Cardiac fibroblast (primary cell): ENCODE data around the gene NRP1.
"Not testable (repeated sequence)": the region's sequence is repeated elsewhere in the genome, so short reads cannot be mapped to it uniquely, and the experiment has no call there.

Experiments
- DNase-seq, 2 donors: peaks; one replicate each; pipeline versions ENCODE4 v3.0.0 to v3.0.0-alpha.2; 2010; ENCODE audit warnings: low read depth in 2 of 2
- H3K4me3 ChIP-seq, 2 donors: replicated peaks in 1 of 2; 1 replicate in 1 of 2; 2 replicates in 1 of 2; pipeline ENCODE4 v1.5.1; 2011; ENCODE audit warnings: low read depth in 2 of 2, low read length in 2 of 2, mild to moderate bottlenecking in 2 of 2, moderate library complexity in 1 of 2
- TF ChIP-seq, protein P1 (sequence below): IDR thresholded peaks from one replicate; pipeline ENCODE4 v1.5.1; 2011; ENCODE audit warnings: low read depth, mild to moderate bottlenecking, low read length, inconsistent platforms

NRP1 gene

DNA sequence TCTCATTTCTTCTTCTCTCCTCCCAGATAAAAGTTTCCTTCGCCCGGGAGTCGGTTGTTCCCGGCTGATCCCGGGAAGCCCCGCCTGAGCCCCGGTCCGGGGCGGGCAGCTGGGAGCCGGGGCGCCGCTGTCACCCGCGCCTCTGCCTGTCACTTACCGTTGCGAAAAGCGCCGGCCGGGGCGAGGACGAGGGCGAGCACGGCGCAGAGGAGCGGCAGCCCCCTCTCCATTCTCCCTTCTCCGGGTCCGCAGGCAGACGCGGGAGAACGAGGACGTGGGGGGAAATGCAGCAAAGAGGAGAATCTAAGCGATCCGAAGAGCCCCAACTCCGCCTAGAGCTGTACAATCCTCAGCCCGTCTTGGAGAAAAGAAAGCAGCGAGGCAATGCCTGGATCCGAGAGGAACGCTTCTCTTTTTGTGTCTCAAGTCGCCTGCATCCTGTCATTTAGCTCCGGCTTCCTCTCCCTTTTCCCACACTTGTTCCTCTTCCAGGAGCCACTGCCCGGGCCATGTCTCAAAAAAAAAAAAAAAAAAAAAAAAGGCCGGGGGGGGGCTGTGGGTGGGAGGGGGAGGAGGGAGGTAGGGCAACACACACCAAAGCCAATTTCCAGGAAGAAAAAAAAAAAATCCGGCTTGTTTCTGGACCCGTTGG, at the start of gene NRP1:
Gene NRP1, minus strand, starts transcription at position 515 of the 652 bp plus-strand sequence. Its CDS starts 285 bp downstream, at position 230.
- TF ChIP-seq, protein P1, sequence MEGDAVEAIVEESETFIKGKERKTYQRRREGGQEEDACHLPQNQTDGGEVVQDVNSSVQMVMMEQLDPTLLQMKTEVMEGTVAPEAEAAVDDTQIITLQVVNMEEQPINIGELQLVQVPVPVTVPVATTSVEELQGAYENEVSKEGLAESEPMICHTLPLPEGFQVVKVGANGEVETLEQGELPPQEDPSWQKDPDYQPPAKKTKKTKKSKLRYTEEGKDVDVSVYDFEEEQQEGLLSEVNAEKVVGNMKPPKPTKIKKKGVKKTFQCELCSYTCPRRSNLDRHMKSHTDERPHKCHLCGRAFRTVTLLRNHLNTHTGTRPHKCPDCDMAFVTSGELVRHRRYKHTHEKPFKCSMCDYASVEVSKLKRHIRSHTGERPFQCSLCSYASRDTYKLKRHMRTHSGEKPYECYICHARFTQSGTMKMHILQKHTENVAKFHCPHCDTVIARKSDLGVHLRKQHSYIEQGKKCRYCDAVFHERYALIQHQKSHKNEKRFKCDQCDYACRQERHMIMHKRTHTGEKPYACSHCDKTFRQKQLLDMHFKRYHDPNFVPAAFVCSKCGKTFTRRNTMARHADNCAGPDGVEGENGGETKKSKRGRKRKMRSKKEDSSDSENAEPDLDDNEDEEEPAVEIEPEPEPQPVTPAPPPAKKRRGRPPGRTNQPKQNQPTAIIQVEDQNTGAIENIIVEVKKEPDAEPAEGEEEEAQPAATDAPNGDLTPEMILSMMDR: no peak
- no peak for DNase-seq
- peak within 1 kb of the TSS; percentile 88 to 89 for H3K4me3 ChIP-seq

DNA sequence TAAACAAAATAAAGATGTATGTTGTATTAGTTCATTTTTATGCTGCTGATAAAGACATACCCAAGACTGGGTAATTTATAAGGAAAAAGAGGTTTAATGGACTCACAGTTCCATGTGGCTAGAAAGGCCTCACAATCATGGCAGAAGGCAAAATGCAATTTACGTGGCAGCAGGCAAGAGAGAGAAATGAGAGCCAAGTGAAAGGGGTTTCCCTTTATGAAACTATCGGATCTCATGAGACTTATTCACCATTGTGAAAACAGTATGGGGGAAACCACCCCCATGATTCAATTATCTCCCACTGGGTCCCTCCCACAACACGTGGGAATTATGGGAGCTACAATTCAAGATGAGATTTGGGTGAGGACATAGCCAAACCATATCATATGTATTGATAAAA, 49.7 kb upstream of the NRP1 start:
- DNase-seq, H3K4me3 ChIP-seq: not testable (repeated sequence)

DNA sequence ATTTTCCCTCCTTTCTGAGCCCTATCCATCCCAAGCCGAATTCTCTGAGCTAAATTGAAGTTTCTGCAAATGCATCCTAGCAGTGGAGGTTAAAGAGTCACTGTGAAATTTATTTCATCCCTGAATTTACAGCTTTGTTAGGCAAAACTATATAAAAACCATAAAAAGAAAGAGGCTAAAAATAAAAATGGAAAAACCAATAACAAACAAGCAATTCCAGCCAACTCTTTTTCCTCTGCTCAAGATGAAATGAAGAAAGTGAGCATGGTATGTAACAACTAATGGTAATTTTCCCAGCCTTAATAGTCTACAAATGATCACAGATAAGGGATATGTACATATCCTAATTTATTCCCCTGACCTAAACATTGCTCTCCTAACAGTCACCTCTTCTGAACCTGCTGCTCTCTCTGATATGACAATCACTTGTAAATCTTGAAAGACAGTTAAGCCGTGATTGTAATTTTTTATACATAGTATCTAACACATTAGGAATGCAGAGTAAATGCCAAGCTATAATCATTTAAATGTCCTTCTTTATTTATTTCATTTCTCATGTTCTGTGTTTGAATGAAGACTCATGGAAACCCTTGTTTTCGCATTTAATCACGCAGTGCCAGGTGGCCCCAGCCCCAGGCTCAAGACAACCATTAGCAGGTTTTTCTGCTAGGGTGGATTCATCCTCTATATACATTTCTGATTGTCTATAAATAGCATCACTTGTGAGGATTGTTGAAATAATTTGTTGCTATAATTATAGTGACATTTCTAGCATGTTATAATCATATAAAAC, 48.6 kb upstream of the NRP1 start:
- H3K4me3 ChIP-seq: no peak overlapping the region
- DNase-seq: no peak
- TF ChIP-seq, protein P1: no peak

DNA sequence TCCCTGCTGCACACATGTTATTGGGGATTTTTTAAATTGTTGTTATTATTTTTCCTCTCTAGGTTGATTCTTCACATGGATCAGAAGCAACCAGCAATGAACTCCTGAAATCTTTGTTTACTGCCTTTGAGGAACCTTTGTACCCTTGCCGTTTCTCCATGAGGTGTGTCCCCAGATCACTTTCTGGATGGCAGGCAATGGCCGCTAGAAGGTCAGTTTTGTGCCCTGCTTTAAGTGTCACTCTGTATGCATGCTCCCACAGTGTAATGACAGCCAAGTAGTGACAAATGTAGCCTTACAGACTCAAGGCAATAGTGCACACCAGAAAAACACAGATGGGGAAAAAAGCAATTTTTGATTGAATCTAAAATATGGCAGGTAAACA, 47.7 kb upstream of the NRP1 start:
- TF ChIP-seq, protein P1: no peak
- H3K4me3 ChIP-seq: no peak overlapping the region
- DNase-seq: no peak

DNA sequence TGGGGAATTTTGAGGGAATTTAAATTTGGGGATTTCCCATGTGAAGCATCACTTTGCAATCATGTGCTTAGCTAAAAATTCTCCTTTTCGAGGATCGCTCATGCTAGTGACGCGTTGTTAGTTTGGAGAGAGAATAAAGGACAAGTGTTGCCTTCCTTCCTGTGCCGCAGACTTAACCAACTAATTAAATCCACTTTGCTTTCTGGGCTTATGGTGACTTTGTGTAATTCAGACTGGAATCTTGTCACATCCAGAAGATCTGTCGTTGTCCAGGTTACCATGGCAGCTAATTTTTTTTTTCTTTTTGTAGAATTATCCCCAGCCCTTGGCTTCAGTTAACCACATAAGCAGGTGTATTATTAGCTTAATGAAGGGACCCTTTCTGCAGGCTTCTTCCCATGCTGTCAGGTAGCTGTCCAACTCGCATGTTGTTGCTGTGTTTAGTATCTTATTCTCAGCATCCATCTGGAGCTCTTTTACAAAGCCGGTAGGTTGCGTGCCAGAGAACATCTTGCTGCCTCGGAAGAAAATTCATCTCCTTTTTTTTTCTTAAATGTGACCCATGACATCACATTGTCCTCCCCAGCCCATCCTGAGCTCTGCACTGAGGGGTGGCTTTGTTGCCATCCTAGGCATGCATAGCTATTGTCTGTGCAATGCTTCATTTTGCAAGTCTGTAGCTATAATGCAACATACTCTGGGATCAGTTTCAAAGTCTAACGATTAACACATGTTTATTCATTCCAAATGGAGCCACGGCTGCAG, 47.2 kb upstream of the NRP1 start:
- TF ChIP-seq, protein P1: no peak
- H3K4me3 ChIP-seq: no peak overlapping the region
- peak; percentile 80 to 81 for DNase-seq

DNA sequence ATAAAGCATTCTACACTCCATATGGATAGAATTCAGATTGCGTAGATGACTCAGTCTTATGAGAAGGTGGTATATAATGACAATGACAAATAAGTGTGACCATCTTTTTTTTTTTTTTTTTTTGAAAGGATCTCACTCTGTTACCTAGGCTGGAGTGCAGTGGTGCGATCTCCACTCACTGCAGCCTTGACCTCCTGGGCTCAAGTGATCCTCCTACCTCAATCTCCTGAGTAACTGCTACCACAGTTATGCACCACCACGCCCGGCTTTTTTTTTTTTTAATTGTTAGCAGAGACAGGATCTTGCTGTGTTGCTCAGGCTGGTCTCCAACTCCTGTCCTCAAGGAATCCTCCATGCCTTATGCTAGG, 43.2 kb upstream of the NRP1 start:
- peak; percentile 37 to 75 for DNase-seq
- no peak overlapping the region for H3K4me3 ChIP-seq
- TF ChIP-seq, protein P1: no peak

DNA sequence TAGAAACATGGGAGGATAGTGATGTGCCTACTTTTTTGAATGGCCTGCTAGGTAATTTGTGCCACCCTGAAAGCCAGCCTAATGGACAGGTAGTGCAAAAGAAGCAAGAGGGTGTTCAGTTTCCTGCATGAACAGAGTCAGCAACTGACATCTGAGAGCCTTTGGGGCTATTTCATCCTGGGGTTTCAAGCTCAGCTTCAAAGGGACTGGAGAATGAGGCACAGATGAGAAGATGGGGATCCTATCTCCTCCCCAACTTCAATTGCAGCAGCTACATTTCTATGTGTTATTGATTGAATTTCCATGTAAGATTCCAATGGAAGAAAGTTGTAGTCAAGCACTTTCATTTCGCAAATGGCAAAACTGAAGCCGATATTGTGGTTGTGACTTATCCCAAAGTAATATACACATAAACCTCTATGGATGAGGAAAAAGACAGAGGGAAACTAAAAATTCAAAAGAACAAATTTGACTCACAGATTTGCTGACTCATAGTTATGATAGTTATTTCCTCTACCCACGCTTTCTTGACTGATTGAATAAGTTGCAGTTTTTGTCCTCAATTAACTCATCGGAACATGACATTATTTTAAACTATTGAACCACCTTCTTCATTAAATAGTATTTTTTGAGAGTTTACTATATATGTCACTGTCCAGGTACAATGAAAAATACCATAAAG, 42.6 kb upstream of the NRP1 start:
- DNase-seq: peak; percentile 61 to 83
- peak overlapping the region in 1 of 2 donors; percentile 1 for H3K4me3 ChIP-seq
- TF ChIP-seq, protein P1: no peak
